ENCODE measurements around the gene TEK. TPM values are rescaled to one million over a fixed set of nuclear protein-coding genes. Genes with fewer than 3 reads are reported as not detected.

TEK gene
- total and polyA plus RNA-seq, 2 donors (not counting 1 experiment from before 2014, with no cell fraction given), result not detected

- no peak overlapping the region for H3K4me2 ChIP-seq (replicated peaks; ENCODE audit: low read depth, low read length, poor library complexity, severe bottlenecking)
- POLR2A ChIA-PET, result no interaction called here
- TF ChIP-seq CTCF (IDR thresholded peaks at IDR 0.05), result no peak
- TF ChIP-seq EZH2 (IDR thresholded peaks at IDR 0.05; ENCODE audit: borderline replicate concordance, insufficient read depth, low read depth, low read length, poor library complexity, severe bottlenecking), result no peak
- CTCF ChIA-PET, result no interaction called here
- no peak overlapping the region for H3K4me3 ChIP-seq (ENCODE audit: control extremely low read depth in 1 of 5, extremely low read depth in 1 of 5, insufficient read depth in 1 of 5, low read depth in 2 of 5, low read length in 4 of 5)
- intact Hi-C loops (cut with micrococcal nuclease), result no loop called here
- no peak for ATAC-seq (ENCODE audit: low read depth)
- Mint-ChIP-seq H3K27ac (no peak overlapping the region), H3K4me1 (peaks cover 1% of the 10 kb centered on the region), H3K4me3 (no peak overlapping the region), H3K27me3 (peaks cover 6% of the 10 kb centered on the region), H3K9me3 (ENCODE audit: insufficient read depth) (no peaks in the 10 kb centered on the region)
- H3K27me3 ChIP-seq (replicated peaks in 1 of 4; ENCODE audit: control extremely low read depth in 1 of 4, control insufficient read depth in 3 of 4, insufficient read depth in 4 of 4, low read length in 3 of 4), result no peaks in the 10 kb centered on the region
- no peak overlapping the region for H3K9ac ChIP-seq (ENCODE audit: low read length)
- H4K20me1 ChIP-seq (ENCODE audit: control insufficient read depth, insufficient read depth, low read length, poor library complexity, severe bottlenecking), result no peaks in the 10 kb centered on the region
- no peak for DNase-seq
- no peaks in the 10 kb centered on the region for H3K36me3 ChIP-seq (replicated peaks in 1 of 2; ENCODE audit: control extremely low read depth in 1 of 2, control insufficient read depth in 1 of 2, extremely low read depth in 1 of 2, insufficient read depth in 2 of 2, low read length in 1 of 2)
- H3K4me1 ChIP-seq (ENCODE audit: control insufficient read depth in 2 of 2, insufficient read depth in 2 of 2, low read length in 2 of 2), result no peaks in the 10 kb centered on the region
- H3K79me2 ChIP-seq (ENCODE audit: control insufficient read depth, insufficient read depth, low read length), result no peaks in the 10 kb centered on the region
- no peaks in the 10 kb centered on the region for H3K9me3 ChIP-seq (ENCODE audit: control extremely low read depth in 1 of 3, control insufficient read depth in 2 of 3, insufficient read depth in 1 of 3, low read length in 2 of 3)
- no peak overlapping the region for H2AFZ ChIP-seq (ENCODE audit: insufficient read depth, low read depth, low read length, poor library complexity, severe bottlenecking)
- no peak overlapping the region for H3K27ac ChIP-seq (ENCODE audit: low read length in 2 of 2)
- WGBS (ENCODE audit: insufficient coverage), result 84% methylated on average over 3 of the region's 5 CpGs
Measured at GRCh38 chr9:27194401-27195091, 85.5 kb downstream of the TEK start.

GRCh38 chr9:27195191-27195590, 86.2 kb downstream of the TEK start:
- no peak overlapping the region for H3K4me3 Mint-ChIP-seq
- H3K4me3 ChIP-seq (ENCODE audit: control extremely low read depth in 1 of 5, extremely low read depth in 1 of 5, insufficient read depth in 1 of 5, low read depth in 2 of 5, low read length in 4 of 5), result no peak overlapping the region
- DNase-seq (no peak), ATAC-seq (ENCODE audit: low read depth) (no peak)
- intact Hi-C loops (cut with micrococcal nuclease), result no loop called here
- no peaks in the 10 kb centered on the region for H3K36me3 ChIP-seq (replicated peaks in 1 of 2; ENCODE audit: control extremely low read depth in 1 of 2, control insufficient read depth in 1 of 2, extremely low read depth in 1 of 2, insufficient read depth in 2 of 2, low read length in 1 of 2)
- H3K9me3 ChIP-seq (ENCODE audit: control extremely low read depth in 1 of 3, control insufficient read depth in 2 of 3, insufficient read depth in 1 of 3, low read length in 2 of 3), result no peaks in the 10 kb centered on the region
- H3K79me2 ChIP-seq (ENCODE audit: control insufficient read depth, insufficient read depth, low read length), result no peaks in the 10 kb centered on the region
- WGBS (ENCODE audit: insufficient coverage), result no CpG with 5 or more reads among the region's 3 CpGs
- CTCF ChIA-PET, result no interaction called here
- no peak overlapping the region for H3K9ac ChIP-seq (ENCODE audit: low read length)
- no peak overlapping the region for H3K27ac Mint-ChIP-seq
- no peak overlapping the region for H3K27ac ChIP-seq (ENCODE audit: low read length in 2 of 2)
- no peaks in the 10 kb centered on the region for H3K27me3 ChIP-seq (replicated peaks in 1 of 4; ENCODE audit: control extremely low read depth in 1 of 4, control insufficient read depth in 3 of 4, insufficient read depth in 4 of 4, low read length in 3 of 4)
- H3K27me3 Mint-ChIP-seq, result peaks cover 3% of the 10 kb centered on the region
- H3K4me1 ChIP-seq (ENCODE audit: control insufficient read depth in 2 of 2, insufficient read depth in 2 of 2, low read length in 2 of 2), result no peaks in the 10 kb centered on the region
- H2AFZ ChIP-seq (ENCODE audit: insufficient read depth, low read depth, low read length, poor library complexity, severe bottlenecking), result no peak overlapping the region
- POLR2A ChIA-PET, result no interaction called here
- peaks cover 1% of the 10 kb centered on the region for H3K4me1 Mint-ChIP-seq
- no peaks in the 10 kb centered on the region for H3K9me3 Mint-ChIP-seq (ENCODE audit: insufficient read depth)
- H3K4me2 ChIP-seq (replicated peaks; ENCODE audit: low read depth, low read length, poor library complexity, severe bottlenecking), result no peak overlapping the region
- TF ChIP-seq CTCF (IDR thresholded peaks at IDR 0.05), result no peak
- no peak for TF ChIP-seq EZH2 (IDR thresholded peaks at IDR 0.05; ENCODE audit: borderline replicate concordance, insufficient read depth, low read depth, low read length, poor library complexity, severe bottlenecking)
- H4K20me1 ChIP-seq (ENCODE audit: control insufficient read depth, insufficient read depth, low read length, poor library complexity, severe bottlenecking), result no peaks in the 10 kb centered on the region
